GM12878 (cell line): ENCODE measurements around the gene PPT2. TPM values are rescaled to one million over a fixed set of nuclear protein-coding genes. Genes with fewer than 3 reads are reported as not detected.

Experiments
- ATAC-seq: fragments of 200-7000 bp; cut with Tn5 transposase; 3 replicates; pipeline ENCODE4 v1.9.1; 2020; ENCODE audit warnings: mild to moderate bottlenecking, moderate library complexity
- BruUV-seq: library from RNA; stranded (reverse); fragments of 400-500 nt; replicated peaks from 2 replicates; lab custom pipeline; 2021; lab: Mats Ljungman, UMichigan
- CTCF ChIA-PET: fragments of 300-600 bp; sonication (Branson Sonifier 250); formaldehyde crosslinking; extraction: SDS; loops from one replicate; lab custom pipeline; 2021; ENCODE audit warnings: inconsistent platforms; lab: Yijun Ruan, JAX
- POLR2A ChIA-PET: fragments of 350-600 bp; formaldehyde crosslinking; extraction: SDS; loops from one replicate; lab custom pipeline; 2021; ENCODE audit warnings: inconsistent platforms; lab: Charles Lee
- RAD21 ChIA-PET: fragments of 300-600 bp; sonication (Branson Sonifier 250); formaldehyde crosslinking; loops from one replicate; lab custom pipeline; 2023; ENCODE audit warnings: antibody characterized with exemption; ENCODE audit not compliant: unreplicated experiment; lab: Charles Lee
- SMC1A ChIA-PET: fragments of 300-600 bp; sonication (Branson Sonifier 250); formaldehyde crosslinking; loops from one replicate; lab custom pipeline; 2023; ENCODE audit not compliant: unreplicated experiment, uncharacterized antibody; lab: Charles Lee
- DNase-seq: peaks from one replicate; pipeline ENCODE4 v3.0.0-alpha.2; 2011; ENCODE audit warnings: low read depth, low spot score
- FAIRE-seq: peaks from 3 replicates; lab custom pipeline; 2011; peaks lifted over from hg19 to GRCh38; lab: Jason Lieb, UNC
- H2AFZ ChIP-seq: 2 replicates; pipeline ENCODE4 v1.6.0; 2011; ENCODE audit warnings: low read depth, low read length, control low read depth; ENCODE audit not compliant: control insufficient read depth
- H3K27ac ChIP-seq: 2 replicates; pipeline ENCODE4 v1.5.1; 2011; ENCODE audit warnings: control low read depth; ENCODE audit not compliant: control insufficient read depth, insufficient read depth
- H3K27me3 ChIP-seq, 2 experiments: replicated peaks in 1 of 2; 2 replicates each; pipeline versions ENCODE4 v1.6.0 to v1.6.1; 2011; ENCODE audit warnings: low read length in 1 of 2; ENCODE audit not compliant: control insufficient read depth in 2 of 2, insufficient read depth in 2 of 2
- H3K36me3 ChIP-seq, 2 experiments: 2 replicates each; pipeline ENCODE4 v1.5.1; 2011; ENCODE audit warnings: low read length in 1 of 2; ENCODE audit not compliant: control insufficient read depth in 2 of 2, insufficient read depth in 2 of 2
- H3K4me1 ChIP-seq: 2 replicates; pipeline ENCODE4 v1.6.1; 2011; ENCODE audit warnings: mild to moderate bottlenecking, low read length, moderate library complexity, mixed read lengths; ENCODE audit not compliant: control insufficient read depth, insufficient read depth
- H3K4me2 ChIP-seq: 2 replicates; pipeline ENCODE4 v1.6.0; 2011; ENCODE audit warnings: control low read depth; ENCODE audit not compliant: control insufficient read depth, insufficient read depth
- H3K4me3 ChIP-seq: fragments of 200-600 bp; sonication (generic); 2 replicates; pipeline ENCODE4 v1.5.1; 2016
- H3K79me2 ChIP-seq: 2 replicates; pipeline ENCODE4 v1.6.0; 2011; ENCODE audit warnings: low read length; ENCODE audit not compliant: control insufficient read depth, insufficient read depth
- H3K9ac ChIP-seq: 2 replicates; pipeline ENCODE4 v1.8.0; 2011; ENCODE audit warnings: low read length, control low read depth, mixed read lengths; ENCODE audit not compliant: control insufficient read depth, insufficient read depth
- H3K9me3 ChIP-seq: replicated peaks from 3 replicates; pipeline ENCODE4 v1.5.1; 2011; ENCODE audit warnings: mild to moderate bottlenecking, low read length; ENCODE audit not compliant: control insufficient read depth, insufficient read depth
- H4K20me1 ChIP-seq: 2 replicates; pipeline ENCODE4 v1.6.0; 2011; ENCODE audit not compliant: control insufficient read depth, insufficient read depth
- ATF7 ChIP-seq: fragments of 450-650 bp; IDR thresholded peaks from 2 replicates; pipeline ENCODE4 v1.6.1; 2016; ENCODE audit warnings: low read depth, mild to moderate bottlenecking
- BCL11A ChIP-seq: IDR thresholded peaks from 2 replicates; pipeline ENCODE4 v1.6.1; 2011; ENCODE audit warnings: low read depth, low read length
- EGR1 ChIP-seq, 2 experiments: IDR thresholded peaks; 1 replicate in 1 of 2; 2 replicates in 1 of 2; pipeline ENCODE4 v1.6.1; 2011 to 2012; ENCODE audit warnings: low read depth in 2 of 2, low read length in 2 of 2, borderline replicate concordance in 1 of 2, mild to moderate bottlenecking in 1 of 2, moderate library complexity in 1 of 2
- HDAC2 ChIP-seq: fragments of 200-600 bp; sonication (generic); IDR thresholded peaks from 2 replicates; pipeline ENCODE4 v1.6.1; 2017
- KAT2A ChIP-seq: conservative IDR thresholded peaks from 2 replicates; pipeline ENCODE4 v1.6.1; 2011; ENCODE audit warnings: low read depth, low read length; ENCODE audit not compliant: control insufficient read depth
- MTA3 ChIP-seq: IDR thresholded peaks from 2 replicates; pipeline ENCODE4 v1.6.1; 2012; ENCODE audit warnings: low read length, inconsistent platforms, borderline replicate concordance
- MYC ChIP-seq: IDR thresholded peaks from 2 replicates; pipeline ENCODE4 v1.6.1; 2011; ENCODE audit warnings: mild to moderate bottlenecking, low read length, moderate library complexity, inconsistent platforms; ENCODE audit not compliant: insufficient read depth, insufficient replicate concordance, insufficient read length, severe bottlenecking
- POLR2A ChIP-seq: IDR thresholded peaks from 2 replicates; pipeline ENCODE4 v1.6.1; 2011; ENCODE audit warnings: low read depth, mild to moderate bottlenecking, low read length
- POU2F2 ChIP-seq: IDR thresholded peaks from 3 replicates; pipeline ENCODE4 v1.6.1; 2011; ENCODE audit warnings: low read depth, mild to moderate bottlenecking, low read length, borderline replicate concordance
- SMAD5 ChIP-seq: IDR thresholded peaks from 2 replicates; pipeline ENCODE4 v1.6.1; 2016; ENCODE audit warnings: antibody characterized with exemption, low read depth
- SMARCA5 ChIP-seq: fragments of 450-650 bp; IDR thresholded peaks from 2 replicates; pipeline ENCODE4 v1.6.1; 2017; ENCODE audit warnings: mild to moderate bottlenecking
- SPI1 ChIP-seq: IDR thresholded peaks from 2 replicates; pipeline ENCODE4 v1.6.1; 2011; ENCODE audit warnings: low read depth, mild to moderate bottlenecking, low read length, moderate library complexity, borderline replicate concordance; ENCODE audit not compliant: insufficient read depth
- SREBF2 ChIP-seq: IDR thresholded peaks from 2 replicates; pipeline ENCODE4 v1.6.1; 2012; ENCODE audit warnings: mild to moderate bottlenecking, low read length
- TCF3 ChIP-seq: IDR thresholded peaks from 2 replicates; pipeline ENCODE4 v1.6.1; 2012; ENCODE audit warnings: low read depth, mild to moderate bottlenecking, low read length, borderline replicate concordance; ENCODE audit not compliant: insufficient read depth
- ZNF622 ChIP-seq: fragments of 450-650 bp; IDR thresholded peaks from 2 replicates; pipeline ENCODE4 v1.6.1; 2017; ENCODE audit warnings: mild to moderate bottlenecking, inconsistent platforms
- WGBS: methylation state at CpG from one replicate; pipeline ENCODE4 v1.1.6; 2016; ENCODE audit warnings: low lambda C conversion rate; ENCODE audit not compliant: insufficient replicate concordance, insufficient coverage; ENCODE audit errors: missing lambda C conversion rate; 5-methylcytosine and 5-hydroxymethylcytosine counted together
- in situ Hi-C: fragments of 300-500 bp; cut with MboI; formaldehyde crosslinking; loops from 9 replicates; pipeline ENCODE4 v1.14.3; 2018; ENCODE audit warnings: mixed read lengths
- intact Hi-C: fragments of 100-400 bp; cut with micrococcal nuclease; formaldehyde crosslinking; loops from one replicate; pipeline ENCODE4 v1.14.2; 2022; ENCODE audit not compliant: unreplicated experiment
- polyA plus RNA-seq, 11 experiments: library from polyadenylated mRNA; depleted of rRNA in 4 of 11; unstranded in 6 of 11; stranded (reverse) in 5 of 11; fragments of >200 nt; fragmentation: Nextera tagmentation in 4 of 11; fragmentation: Illumina TruSeq in 1 of 11; extraction: Ambion mirVana in 4 of 11; extraction: Trizol in 1 of 11; gene quantifications; 1 replicate in 1 of 11; 2 replicates in 10 of 11; pipeline versions ENCODE4 v1.2.1 to v1.2.3, GENCODE V29; 2011 to 2016; ENCODE audit warnings: inconsistent platforms in 2 of 11, missing spikeins in 2 of 11, low read depth in 1 of 11
- total RNA-seq, 4 experiments: library from RNA; depleted of rRNA in 3 of 4; stranded (reverse); fragments of >200 nt in 3 of 4; fragmentation: Illumina TruSeq in 1 of 4; extraction: Trizol in 1 of 4; gene quantifications; 2 replicates each; pipeline versions ENCODE4 v1.2.1 to v1.2.3, GENCODE V29; 2013 to 2021
- TF ChIP-seq, protein P1 (sequence below): IDR thresholded peaks from 2 replicates; pipeline ENCODE4 v1.6.1; 2011; ENCODE audit warnings: borderline replicate concordance, low read depth, mild to moderate bottlenecking, moderate library complexity, mixed read lengths, low read length; ENCODE audit not compliant: insufficient read depth; ENCODE audit errors: extremely low read length
- TF ChIP-seq, protein P2 (sequence below): fragments of 450-650 bp; IDR thresholded peaks from 2 replicates; pipeline ENCODE4 v1.6.1; 2017; ENCODE audit warnings: mild to moderate bottlenecking, moderate library complexity
- TF ChIP-seq, protein P3 (sequence below): IDR thresholded peaks from 2 replicates; pipeline ENCODE4 v1.6.1; 2011; ENCODE audit warnings: low read depth, low read length, improper control_type of control experiment, borderline replicate concordance

The PPT2 gene
- total and polyA plus RNA-seq, 10 of the 15 experiments (the other 5 are each of a cell fraction or from before 2014, with no cell fraction given) = 1.3 to 25.5 (median 5.5) TPM

DNA sequence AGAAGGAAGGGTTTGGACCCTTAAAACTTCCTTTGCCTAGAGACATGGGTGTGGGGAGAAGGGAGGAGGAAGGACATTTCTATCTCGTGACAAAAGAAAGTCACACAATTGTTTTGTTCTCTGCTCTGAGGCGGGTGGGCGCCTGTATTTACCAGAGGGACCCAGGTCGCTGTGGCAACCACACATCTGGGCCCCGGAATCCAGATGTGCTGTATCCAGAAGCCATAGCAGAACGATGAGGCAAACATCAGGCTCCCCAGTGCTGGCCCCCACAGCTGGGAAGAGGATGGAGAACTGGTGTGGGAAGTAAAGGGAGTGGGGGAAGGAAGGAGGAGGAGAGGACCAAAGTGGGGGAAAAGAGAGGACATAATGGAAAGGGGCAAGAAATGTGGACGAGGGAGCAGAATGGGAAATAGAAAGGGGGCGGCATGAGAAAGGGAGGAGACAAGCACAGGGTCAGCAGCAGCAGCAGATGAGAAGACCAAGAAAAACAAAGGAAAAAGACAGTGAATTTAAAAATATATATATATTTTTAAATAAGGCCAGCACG lies 41.4 kb upstream of the PPT2 start:
- no peak for ATAC-seq
- no peak for FAIRE-seq
- in situ Hi-C loops = no loop called here
- Histone ChIP-seq H3K4me3 (no peak overlapping the region), H4K20me1 (no peaks in the 10 kb centered on the region), H3K27me3 (no peaks in the 10 kb centered on the region; a peak in 1 of 4 replicates), H2AFZ (no peak overlapping the region), H3K27ac (no peak overlapping the region), H3K4me2 (no peak overlapping the region), H3K4me1 (no peaks in the 10 kb centered on the region), H3K79me2 (no peaks in the 10 kb centered on the region), H3K9ac (no peak overlapping the region), H3K9me3 (no peaks in the 10 kb centered on the region), H3K36me3 (peaks cover 2 to 10% of the 10 kb centered on the region in 2 experiments; a peak in 3 of 4 replicates)
- ChIA-PET POLR2A (no interaction called here), SMC1A (no interaction called here), CTCF (no interaction called here), RAD21 (no interaction called here)
- BruUV-seq = no TSS peak
- WGBS = 84% methylated on average over 9 of the region's 9 CpGs
- TF ChIP-seq POLR2A (no peak), ATF7 (no peak), MTA3 (no peak), SMAD5 (no peak), POU2F2 (no peak), HDAC2 (no peak), MYC (no peak), ZNF622 (no peak), EGR1 (IDR thresholded peaks at IDR 0.05; ENCODE audit: borderline replicate concordance in 1 of 2, low read depth in 2 of 2, low read length in 2 of 2) (no peak), SMARCA5 (no peak), TCF3 (no peak), SREBF2 (no peak), BCL11A (no peak), SPI1 (no peak), KAT2A (no peak)
- TF ChIP-seq, protein P1, sequence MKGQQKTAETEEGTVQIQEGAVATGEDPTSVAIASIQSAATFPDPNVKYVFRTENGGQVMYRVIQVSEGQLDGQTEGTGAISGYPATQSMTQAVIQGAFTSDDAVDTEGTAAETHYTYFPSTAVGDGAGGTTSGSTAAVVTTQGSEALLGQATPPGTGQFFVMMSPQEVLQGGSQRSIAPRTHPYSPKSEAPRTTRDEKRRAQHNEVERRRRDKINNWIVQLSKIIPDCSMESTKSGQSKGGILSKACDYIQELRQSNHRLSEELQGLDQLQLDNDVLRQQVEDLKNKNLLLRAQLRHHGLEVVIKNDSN = no peak
- TF ChIP-seq, protein P2, sequence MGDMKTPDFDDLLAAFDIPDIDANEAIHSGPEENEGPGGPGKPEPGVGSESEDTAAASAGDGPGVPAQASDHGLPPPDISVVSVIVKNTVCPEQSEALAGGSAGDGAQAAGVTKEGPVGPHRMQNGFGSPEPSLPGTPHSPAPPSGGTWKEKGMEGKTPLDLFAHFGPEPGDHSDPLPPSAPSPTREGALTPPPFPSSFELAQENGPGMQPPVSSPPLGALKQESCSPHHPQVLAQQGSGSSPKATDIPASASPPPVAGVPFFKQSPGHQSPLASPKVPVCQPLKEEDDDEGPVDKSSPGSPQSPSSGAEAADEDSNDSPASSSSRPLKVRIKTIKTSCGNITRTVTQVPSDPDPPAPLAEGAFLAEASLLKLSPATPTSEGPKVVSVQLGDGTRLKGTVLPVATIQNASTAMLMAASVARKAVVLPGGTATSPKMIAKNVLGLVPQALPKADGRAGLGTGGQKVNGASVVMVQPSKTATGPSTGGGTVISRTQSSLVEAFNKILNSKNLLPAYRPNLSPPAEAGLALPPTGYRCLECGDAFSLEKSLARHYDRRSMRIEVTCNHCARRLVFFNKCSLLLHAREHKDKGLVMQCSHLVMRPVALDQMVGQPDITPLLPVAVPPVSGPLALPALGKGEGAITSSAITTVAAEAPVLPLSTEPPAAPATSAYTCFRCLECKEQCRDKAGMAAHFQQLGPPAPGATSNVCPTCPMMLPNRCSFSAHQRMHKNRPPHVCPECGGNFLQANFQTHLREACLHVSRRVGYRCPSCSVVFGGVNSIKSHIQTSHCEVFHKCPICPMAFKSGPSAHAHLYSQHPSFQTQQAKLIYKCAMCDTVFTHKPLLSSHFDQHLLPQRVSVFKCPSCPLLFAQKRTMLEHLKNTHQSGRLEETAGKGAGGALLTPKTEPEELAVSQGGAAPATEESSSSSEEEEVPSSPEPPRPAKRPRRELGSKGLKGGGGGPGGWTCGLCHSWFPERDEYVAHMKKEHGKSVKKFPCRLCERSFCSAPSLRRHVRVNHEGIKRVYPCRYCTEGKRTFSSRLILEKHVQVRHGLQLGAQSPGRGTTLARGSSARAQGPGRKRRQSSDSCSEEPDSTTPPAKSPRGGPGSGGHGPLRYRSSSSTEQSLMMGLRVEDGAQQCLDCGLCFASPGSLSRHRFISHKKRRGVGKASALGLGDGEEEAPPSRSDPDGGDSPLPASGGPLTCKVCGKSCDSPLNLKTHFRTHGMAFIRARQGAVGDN = no peak
- TF ChIP-seq, protein P3, sequence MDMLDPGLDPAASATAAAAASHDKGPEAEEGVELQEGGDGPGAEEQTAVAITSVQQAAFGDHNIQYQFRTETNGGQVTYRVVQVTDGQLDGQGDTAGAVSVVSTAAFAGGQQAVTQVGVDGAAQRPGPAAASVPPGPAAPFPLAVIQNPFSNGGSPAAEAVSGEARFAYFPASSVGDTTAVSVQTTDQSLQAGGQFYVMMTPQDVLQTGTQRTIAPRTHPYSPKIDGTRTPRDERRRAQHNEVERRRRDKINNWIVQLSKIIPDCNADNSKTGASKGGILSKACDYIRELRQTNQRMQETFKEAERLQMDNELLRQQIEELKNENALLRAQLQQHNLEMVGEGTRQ = no peak
- no peak for DNase-seq
- intact Hi-C loops = loop anchor here (10.0 kb wide), 1 partner anchor 672 kb away; no protein-coding TSS in a partner anchor
